ENCODE measurements around the gene XPNPEP3.
"Not testable (repeated sequence)": the region's sequence is repeated elsewhere in the genome, so short reads cannot be mapped to it uniquely, and the experiment has no call there.

The XPNPEP3 gene

GRCh38 chr22:40908895-40909294 lies 51.9 kb downstream of the XPNPEP3 start:
- in situ Hi-C loops (cut with HindIII; ENCODE audit: low pct_ligation_motif_present, low sequenced_read_pairs) = no loop called here
- no peak overlapping the region for H3K27ac ChIP-seq
- H3K36me3 ChIP-seq (replicated peaks) = peaks cover 4% of the 10 kb centered on the region
- no peak for TF ChIP-seq CTCF (IDR thresholded peaks at IDR 0.05; ENCODE audit: low read depth, low read length, missing control alignments)
- H3K4me3 ChIP-seq (ENCODE audit: low read depth, low read length) = no peak overlapping the region
- H3K27me3 ChIP-seq (replicated peaks) = no peaks in the 10 kb centered on the region
- DNase-seq = no peak

- no peak for TF ChIP-seq CTCF (IDR thresholded peaks at IDR 0.05; ENCODE audit: low read depth, low read length, missing control alignments)
- DNase-seq = peak; percentile 9
- H3K27ac ChIP-seq = no peak overlapping the region
- no peaks in the 10 kb centered on the region for H3K27me3 ChIP-seq (replicated peaks)
- in situ Hi-C loops (cut with HindIII; ENCODE audit: low pct_ligation_motif_present, low sequenced_read_pairs) = no loop called here
- H3K36me3 ChIP-seq (replicated peaks) = peaks cover 6% of the 10 kb centered on the region
- no peak overlapping the region for H3K4me3 ChIP-seq (ENCODE audit: low read depth, low read length)
Measured at GRCh38 chr22:40911772-40912171, 54.8 kb downstream of the XPNPEP3 start.

- in situ Hi-C loops (cut with HindIII; ENCODE audit: low pct_ligation_motif_present, low sequenced_read_pairs); H3K4me3 ChIP-seq (ENCODE audit: low read depth, low read length); H3K36me3 ChIP-seq (replicated peaks); H3K27me3 ChIP-seq (replicated peaks); H3K27ac ChIP-seq; DNase-seq: not testable (repeated sequence)
Measured at GRCh38 chr22:40912987-40913386, 56.0 kb downstream of the XPNPEP3 start.

- in situ Hi-C loops (cut with HindIII; ENCODE audit: low pct_ligation_motif_present, low sequenced_read_pairs) = no loop called here
- H3K27ac ChIP-seq = no peak overlapping the region
- H3K4me3 ChIP-seq (ENCODE audit: low read depth, low read length) = no peak overlapping the region
- no peak for DNase-seq
- peaks cover 12% of the 10 kb centered on the region for H3K36me3 ChIP-seq (replicated peaks)
- H3K27me3 ChIP-seq (replicated peaks) = no peaks in the 10 kb centered on the region
- TF ChIP-seq CTCF (IDR thresholded peaks at IDR 0.05; ENCODE audit: low read depth, low read length, missing control alignments) = no peak
Measured at GRCh38 chr22:40919446-40919845, 62.5 kb downstream of the XPNPEP3 start.

- Histone ChIP-seq H3K36me3 (replicated peaks) (peaks cover 21% of the 10 kb centered on the region), H3K27me3 (replicated peaks) (no peaks in the 10 kb centered on the region), H3K4me3 (ENCODE audit: low read depth, low read length) (no peak overlapping the region), H3K27ac (no peak overlapping the region)
- in situ Hi-C loops (cut with HindIII; ENCODE audit: low pct_ligation_motif_present, low sequenced_read_pairs) = no loop called here
- TF ChIP-seq CTCF (IDR thresholded peaks at IDR 0.05; ENCODE audit: low read depth, low read length, missing control alignments) = no peak
- no peak for DNase-seq
Measured at GRCh38 chr22:40920526-40920925, 63.6 kb downstream of the XPNPEP3 start.

GRCh38 chr22:40922484-40923303 lies 65.7 kb downstream of the XPNPEP3 start:
- DNase-seq = peak; percentile 24
- Histone ChIP-seq H3K36me3 (replicated peaks) (peaks cover 30% of the 10 kb centered on the region), H3K27me3 (replicated peaks) (no peaks in the 10 kb centered on the region), H3K27ac (no peak overlapping the region), H3K4me3 (ENCODE audit: low read depth, low read length) (no peak overlapping the region)
- in situ Hi-C loops (cut with HindIII; ENCODE audit: low pct_ligation_motif_present, low sequenced_read_pairs) = no loop called here
- TF ChIP-seq CTCF (IDR thresholded peaks at IDR 0.05; ENCODE audit: low read depth, low read length, missing control alignments) = peak; percentile 48

All from brain microvascular endothelial cell (primary cell).